ENCODE results near the gene CASK. TPM values are rescaled to one million over a fixed set of nuclear protein-coding genes. Genes with fewer than 3 reads are reported as not detected.
"Not testable (repeated sequence)": the region's sequence is repeated elsewhere in the genome, so short reads cannot be mapped to it uniquely, and the experiment has no call there.

The CASK gene
- total RNA-seq, 2 donors from 2014 or later, result 35.6 to 95.6 TPM

DNA sequence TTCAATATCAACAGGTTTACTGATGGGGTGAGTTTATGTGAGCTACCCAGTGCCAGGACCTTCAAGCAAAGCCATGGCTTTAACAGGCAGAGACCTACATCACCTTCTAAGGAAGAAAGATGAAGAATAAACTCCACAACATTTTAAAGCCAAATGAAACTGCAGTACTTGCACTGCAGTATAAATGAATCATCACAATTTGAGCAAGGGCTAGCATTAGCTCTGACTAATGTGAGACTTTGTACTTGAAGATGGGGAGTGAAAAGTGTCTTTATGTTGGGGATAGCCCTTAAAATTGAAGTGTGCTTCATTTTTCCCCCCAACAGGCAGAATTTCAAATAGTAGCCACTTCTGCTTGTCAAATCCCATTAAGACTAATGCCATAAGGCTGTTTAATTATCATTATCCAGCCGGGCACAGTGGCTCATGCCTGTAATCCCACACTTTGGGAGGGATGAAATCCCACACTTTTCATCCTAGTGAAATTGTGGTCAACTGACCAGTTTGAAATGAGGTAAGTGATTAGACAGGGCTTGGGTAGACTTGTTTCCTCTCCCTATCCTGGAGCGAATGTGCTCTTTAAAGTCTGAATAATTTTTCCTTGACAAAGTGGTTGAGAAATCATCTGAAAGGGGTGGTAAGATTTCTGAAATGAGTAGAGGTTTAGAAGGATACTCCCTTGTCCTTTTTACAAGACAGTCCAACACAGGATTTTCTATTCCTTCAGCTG is 261.8 kb downstream of the CASK start:
- Mint-ChIP-seq H3K27ac (no peak overlapping the region), H3K4me1 (peaks cover 7% of the 10 kb centered on the region), H3K4me3 (no peak overlapping the region), H3K9me3 (no peaks in the 10 kb centered on the region), H3K36me3 (ENCODE audit: low read depth) (peaks cover 84% of the 10 kb centered on the region), H3K27me3 (no peaks in the 10 kb centered on the region)
- ATAC-seq (replicated peaks), result peak; percentile 40

DNA sequence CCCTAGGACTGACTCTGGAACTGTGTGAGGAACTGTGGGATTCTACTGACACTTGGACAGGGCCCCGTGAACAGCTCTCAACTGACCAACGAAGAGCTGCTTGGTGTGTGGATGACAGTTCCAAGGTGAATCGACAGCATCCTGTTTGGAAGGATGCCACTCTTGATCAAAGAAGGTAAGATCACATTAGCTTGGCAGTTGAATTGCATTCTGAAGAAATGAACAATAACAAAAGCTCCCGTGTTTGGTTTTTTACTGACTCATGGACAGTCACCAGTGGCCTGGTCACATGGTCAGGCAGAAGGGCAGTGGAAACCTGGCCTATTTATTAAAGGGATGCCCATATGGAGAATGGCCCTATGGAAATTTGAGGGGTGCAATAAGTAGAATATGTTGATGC is 267.7 kb downstream of the CASK start:
- ATAC-seq (replicated peaks), result no peak
- Mint-ChIP-seq H3K27ac (no peak overlapping the region), H3K9me3 (no peaks in the 10 kb centered on the region), H3K4me3 (no peak overlapping the region), H3K27me3 (no peaks in the 10 kb centered on the region), H3K36me3 (ENCODE audit: low read depth) (peaks cover 93% of the 10 kb centered on the region), H3K4me1 (no peaks in the 10 kb centered on the region)

DNA sequence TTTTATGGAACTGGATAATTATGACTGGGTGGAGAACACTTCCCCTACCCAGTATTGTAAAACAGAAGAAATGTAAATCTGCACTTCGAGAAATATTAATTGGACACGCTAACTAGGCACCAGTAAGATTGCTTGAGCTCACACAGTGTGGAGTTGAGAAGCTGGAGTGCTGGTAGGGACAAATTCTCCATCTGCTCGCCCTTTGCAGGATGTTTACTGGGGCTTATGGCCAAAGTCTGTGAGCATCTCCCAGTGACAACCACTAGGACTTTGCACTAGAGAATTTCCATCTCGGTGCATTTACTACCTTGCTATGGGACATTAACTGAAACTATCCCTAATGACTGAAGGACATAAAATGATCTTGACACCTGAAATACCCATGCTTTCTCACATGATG is 268.3 kb downstream of the CASK start:
- no peak for ATAC-seq (replicated peaks)
- no peak overlapping the region for H3K4me3 Mint-ChIP-seq
- H3K4me1 Mint-ChIP-seq, result no peaks in the 10 kb centered on the region
- no peaks in the 10 kb centered on the region for H3K27me3 Mint-ChIP-seq
- H3K27ac Mint-ChIP-seq, result no peak overlapping the region
- H3K9me3 Mint-ChIP-seq, result no peaks in the 10 kb centered on the region
- H3K36me3 Mint-ChIP-seq (ENCODE audit: low read depth), result peaks cover 95% of the 10 kb centered on the region

DNA sequence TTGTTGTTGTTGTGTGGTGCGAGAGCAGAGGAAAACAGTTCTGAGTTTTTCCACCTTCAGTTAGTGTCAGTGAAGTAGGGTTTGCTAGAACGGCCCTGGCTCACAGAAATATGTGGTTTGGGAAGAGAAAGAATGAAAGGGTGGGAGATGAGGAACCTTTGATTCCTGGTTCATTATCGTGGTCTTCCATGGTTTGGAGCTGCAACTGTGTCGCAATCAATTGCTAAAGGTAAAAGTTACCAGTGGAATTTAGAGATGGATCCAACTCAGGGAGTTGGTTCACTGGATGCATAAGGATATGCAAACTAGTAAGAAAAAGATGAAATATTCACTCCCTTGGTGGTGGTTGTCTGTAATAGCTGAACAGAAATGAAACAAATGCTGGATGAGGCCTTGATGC is 270.2 kb downstream of the CASK start:
- Mint-ChIP-seq H3K9me3 (peaks cover 5% of the 10 kb centered on the region), H3K27me3 (no peaks in the 10 kb centered on the region), H3K27ac (no peak overlapping the region), H3K4me3 (no peak overlapping the region), H3K4me1 (no peaks in the 10 kb centered on the region), H3K36me3 (ENCODE audit: low read depth) (peaks cover 95% of the 10 kb centered on the region)
- ATAC-seq (replicated peaks), result no peak

DNA sequence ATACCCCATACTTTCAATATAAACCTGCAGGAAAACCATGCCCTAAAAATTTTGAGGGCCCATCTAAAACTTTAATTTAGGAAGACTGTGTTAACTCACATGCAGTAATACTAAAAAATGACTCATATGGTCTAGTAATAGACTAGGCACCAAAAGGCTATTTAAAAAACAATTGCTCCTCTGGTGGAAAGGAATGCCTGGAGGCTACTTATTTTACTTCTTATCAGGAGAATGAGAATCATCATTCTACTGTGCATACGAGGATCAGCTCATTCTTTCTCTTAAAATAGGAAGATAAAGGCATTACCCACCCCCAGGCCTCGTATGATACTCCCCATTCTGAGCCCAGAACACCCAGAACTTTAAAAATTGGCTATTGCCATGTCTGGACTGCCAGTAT is 277.2 kb downstream of the CASK start:
- H3K4me1 Mint-ChIP-seq; H3K27ac Mint-ChIP-seq; ATAC-seq (replicated peaks); H3K27me3 Mint-ChIP-seq; H3K9me3 Mint-ChIP-seq; H3K4me3 Mint-ChIP-seq: not testable (repeated sequence)
- H3K36me3 Mint-ChIP-seq (ENCODE audit: low read depth), result peaks cover 60% of the 10 kb centered on the region

DNA sequence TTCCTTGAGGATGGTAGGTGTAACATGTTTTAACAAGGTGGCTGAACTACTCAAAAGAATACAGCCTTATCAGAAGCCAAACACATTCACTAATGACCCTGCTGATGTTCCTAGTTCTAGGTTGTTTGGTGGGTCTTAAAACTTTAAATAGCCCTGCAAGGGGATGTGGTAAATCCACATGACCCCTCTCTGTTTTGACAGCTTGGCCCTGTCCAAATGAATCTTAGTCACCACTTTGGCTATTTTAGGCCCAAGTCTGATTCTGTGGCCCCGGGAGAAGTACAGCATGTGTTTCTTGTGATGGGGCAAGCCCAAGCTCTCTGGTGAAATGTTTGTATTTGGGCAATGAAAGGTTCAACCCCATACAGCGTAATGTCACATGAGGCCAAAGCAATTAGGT is 289.1 kb downstream of the CASK start:
- no peaks in the 10 kb centered on the region for H3K4me1 Mint-ChIP-seq
- no peaks in the 10 kb centered on the region for H3K9me3 Mint-ChIP-seq
- H3K4me3 Mint-ChIP-seq, result no peak overlapping the region
- H3K27ac Mint-ChIP-seq, result no peak overlapping the region
- no peaks in the 10 kb centered on the region for H3K27me3 Mint-ChIP-seq
- ATAC-seq (replicated peaks), result no peak
- H3K36me3 Mint-ChIP-seq (ENCODE audit: low read depth), result peaks cover 30% of the 10 kb centered on the region

DNA sequence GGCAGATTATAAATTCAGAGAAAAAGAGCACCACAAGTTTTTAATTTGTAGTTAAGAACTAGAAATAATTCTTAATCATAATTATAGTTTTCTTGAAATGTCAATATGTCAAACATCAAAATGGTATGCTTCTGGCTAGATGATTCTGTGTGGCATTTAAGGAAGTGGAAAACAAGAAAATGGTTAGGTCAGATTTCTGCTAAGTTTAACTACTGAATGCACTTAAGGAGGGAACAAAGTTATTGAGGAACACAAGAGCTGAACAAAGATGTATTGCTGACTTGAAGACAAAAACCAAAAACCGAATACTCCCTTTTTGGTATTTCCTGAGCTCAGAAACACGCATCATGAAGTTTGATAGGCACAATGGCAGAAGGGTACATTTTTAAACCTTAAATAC is 293.3 kb downstream of the CASK start:
- ATAC-seq (replicated peaks), result no peak
- Mint-ChIP-seq H3K4me1 (no peaks in the 10 kb centered on the region), H3K4me3 (no peak overlapping the region), H3K9me3 (no peaks in the 10 kb centered on the region), H3K27ac (no peak overlapping the region), H3K27me3 (no peaks in the 10 kb centered on the region), H3K36me3 (ENCODE audit: low read depth) (peaks cover 27% of the 10 kb centered on the region)

DNA sequence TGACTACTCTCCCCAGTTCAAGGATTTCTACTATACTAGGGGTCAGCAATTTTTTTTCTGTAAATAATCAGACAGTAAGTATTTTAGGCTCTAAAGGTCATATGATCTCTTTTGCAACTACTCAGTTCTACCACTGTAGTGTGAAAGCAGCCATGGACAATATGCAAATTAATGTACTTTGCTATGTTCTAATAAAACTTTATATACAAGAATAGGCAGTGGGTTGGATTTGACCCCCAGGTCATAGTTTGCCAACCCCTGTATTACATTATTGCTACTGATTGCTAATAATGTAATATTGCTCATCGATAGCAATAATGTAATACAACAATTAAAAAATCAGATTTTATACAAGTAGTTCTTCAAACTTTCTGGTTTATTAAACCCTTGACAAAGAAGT is 293.8 kb downstream of the CASK start:
- H3K4me1 Mint-ChIP-seq, result no peaks in the 10 kb centered on the region
- H3K27me3 Mint-ChIP-seq, result no peaks in the 10 kb centered on the region
- H3K4me3 Mint-ChIP-seq, result no peak overlapping the region
- peaks cover 29% of the 10 kb centered on the region for H3K36me3 Mint-ChIP-seq (ENCODE audit: low read depth)
- H3K9me3 Mint-ChIP-seq, result no peaks in the 10 kb centered on the region
- no peak for ATAC-seq (replicated peaks)
- H3K27ac Mint-ChIP-seq, result no peak overlapping the region

DNA sequence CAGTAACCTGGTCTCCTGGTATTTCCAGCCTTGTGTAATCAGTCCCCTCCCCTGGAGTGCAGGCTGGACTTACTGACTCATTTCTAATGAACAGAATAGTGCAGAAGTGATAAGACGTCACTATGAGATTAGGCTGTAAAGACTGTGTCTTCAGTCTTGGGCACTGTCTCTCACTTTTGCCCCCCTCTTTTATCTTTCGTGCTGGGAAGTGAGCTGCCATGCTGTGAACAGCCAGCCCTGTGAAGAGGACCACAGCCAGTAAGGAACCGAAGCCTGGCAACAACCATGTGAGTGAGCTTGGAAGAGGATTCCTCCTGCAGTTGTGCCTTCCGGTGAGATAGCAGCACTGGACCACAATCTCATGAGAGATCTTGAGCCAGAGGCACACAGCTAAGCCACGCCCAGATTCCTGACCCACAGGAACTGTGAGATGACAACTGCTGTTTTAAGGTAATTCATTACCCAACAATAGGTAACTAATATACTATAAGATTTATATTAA is 302.1 kb downstream of the CASK start:
- Mint-ChIP-seq H3K9me3 (no peaks in the 10 kb centered on the region), H3K27me3 (no peaks in the 10 kb centered on the region), H3K4me1 (peaks cover 3% of the 10 kb centered on the region), H3K27ac (no peak overlapping the region), H3K36me3 (ENCODE audit: low read depth) (peaks cover 28% of the 10 kb centered on the region), H3K4me3 (no peak overlapping the region)
- no peak for ATAC-seq (replicated peaks)

DNA sequence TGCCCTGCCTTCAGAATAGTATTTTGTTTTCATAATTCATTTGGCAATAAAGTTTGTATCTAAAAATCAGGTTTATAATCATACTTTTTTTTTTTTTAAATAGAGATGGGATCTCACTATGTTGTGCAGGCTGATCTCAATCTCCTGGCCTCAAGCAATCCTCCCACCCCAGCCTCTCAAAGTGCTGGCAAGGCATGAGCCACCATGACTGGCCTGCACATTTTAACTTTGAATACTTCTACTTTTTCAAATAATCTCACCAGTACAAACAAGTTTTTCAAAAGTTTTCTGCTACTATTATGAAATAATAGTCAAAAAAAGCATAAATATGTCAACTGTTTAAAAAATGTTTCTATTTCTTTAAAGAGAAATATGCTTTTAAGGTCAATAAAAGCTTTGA is 304.1 kb downstream of the CASK start:
- no peaks in the 10 kb centered on the region for H3K27me3 Mint-ChIP-seq
- H3K27ac Mint-ChIP-seq, result no peak overlapping the region
- no peaks in the 10 kb centered on the region for H3K9me3 Mint-ChIP-seq
- H3K36me3 Mint-ChIP-seq (ENCODE audit: low read depth), result peaks cover 13% of the 10 kb centered on the region
- no peak overlapping the region for H3K4me3 Mint-ChIP-seq
- peaks cover 3% of the 10 kb centered on the region for H3K4me1 Mint-ChIP-seq
- no peak for ATAC-seq (replicated peaks)

DNA sequence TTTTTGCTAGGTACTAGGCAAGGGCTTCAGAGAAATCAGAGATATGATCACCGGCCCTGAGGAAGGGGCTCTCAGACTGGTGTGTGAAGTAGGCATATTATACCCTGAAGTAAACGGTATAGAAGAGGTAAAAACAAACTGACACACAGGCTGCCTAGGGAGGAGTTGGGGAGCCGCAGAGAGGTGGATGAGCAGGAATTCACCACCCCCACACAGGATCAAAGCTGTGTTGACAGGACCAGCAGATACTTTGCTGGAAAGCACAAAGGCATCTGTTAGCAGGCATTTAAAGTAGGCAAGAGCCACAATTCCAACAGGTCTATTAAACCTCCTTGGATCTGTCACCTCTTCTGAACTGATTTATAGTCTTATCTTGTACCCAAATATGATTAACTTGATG is 306.4 kb downstream of the CASK start:
- H3K9me3 Mint-ChIP-seq, result no peaks in the 10 kb centered on the region
- H3K27me3 Mint-ChIP-seq, result no peaks in the 10 kb centered on the region
- peaks cover 7% of the 10 kb centered on the region for H3K36me3 Mint-ChIP-seq (ENCODE audit: low read depth)
- no peak for ATAC-seq (replicated peaks)
- peaks cover 3% of the 10 kb centered on the region for H3K4me1 Mint-ChIP-seq
- H3K27ac Mint-ChIP-seq, result no peak overlapping the region
- no peak overlapping the region for H3K4me3 Mint-ChIP-seq

DNA sequence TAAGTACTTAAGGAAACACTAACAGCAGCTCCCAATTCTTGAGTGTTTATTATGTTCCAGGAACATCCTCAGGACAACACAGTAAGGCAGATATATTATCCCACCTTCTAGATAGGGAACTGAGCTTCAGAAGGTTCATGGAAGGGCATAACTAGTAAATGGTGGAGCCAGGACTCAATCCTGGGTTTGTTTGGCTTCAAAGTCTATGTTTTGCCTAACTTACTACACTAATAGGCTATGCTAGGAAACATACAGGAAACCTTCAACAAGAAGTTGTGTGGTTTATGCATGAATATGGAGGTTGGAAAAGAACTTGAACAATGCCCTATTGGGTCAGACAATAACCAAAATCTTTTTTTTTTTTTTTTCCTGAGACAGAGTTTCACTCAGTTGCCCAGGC is 307.1 kb downstream of the CASK start:
- peaks cover 3% of the 10 kb centered on the region for H3K4me1 Mint-ChIP-seq
- no peaks in the 10 kb centered on the region for H3K27me3 Mint-ChIP-seq
- no peak for ATAC-seq (replicated peaks)
- no peak overlapping the region for H3K27ac Mint-ChIP-seq
- peaks cover 7% of the 10 kb centered on the region for H3K36me3 Mint-ChIP-seq (ENCODE audit: low read depth)
- H3K4me3 Mint-ChIP-seq, result no peak overlapping the region
- H3K9me3 Mint-ChIP-seq, result no peaks in the 10 kb centered on the region

DNA sequence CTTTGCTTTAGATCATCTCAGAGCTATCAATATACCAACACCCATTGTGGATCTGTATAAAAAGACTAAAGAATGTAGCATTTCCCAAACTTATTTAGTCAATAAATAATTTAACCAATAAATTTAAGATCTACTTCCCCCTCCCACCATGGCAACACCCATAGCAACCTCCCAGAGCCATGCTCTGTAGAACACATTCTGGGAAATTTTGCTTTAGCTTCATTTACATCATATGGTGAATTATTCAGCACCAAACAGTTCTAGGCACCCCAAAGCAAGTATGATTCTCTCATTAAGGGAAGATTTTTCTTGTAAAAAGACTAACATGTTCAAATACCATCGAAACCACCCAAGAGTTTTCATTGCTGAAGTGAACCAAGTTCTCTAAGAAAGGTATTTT is 315.1 kb downstream of the CASK start:
- H3K4me3 Mint-ChIP-seq, result no peak overlapping the region
- ATAC-seq (replicated peaks), result no peak
- no peak overlapping the region for H3K27ac Mint-ChIP-seq
- H3K9me3 Mint-ChIP-seq, result no peaks in the 10 kb centered on the region
- H3K4me1 Mint-ChIP-seq, result no peaks in the 10 kb centered on the region
- H3K27me3 Mint-ChIP-seq, result no peaks in the 10 kb centered on the region
- H3K36me3 Mint-ChIP-seq (ENCODE audit: low read depth), result peaks cover 33% of the 10 kb centered on the region

DNA sequence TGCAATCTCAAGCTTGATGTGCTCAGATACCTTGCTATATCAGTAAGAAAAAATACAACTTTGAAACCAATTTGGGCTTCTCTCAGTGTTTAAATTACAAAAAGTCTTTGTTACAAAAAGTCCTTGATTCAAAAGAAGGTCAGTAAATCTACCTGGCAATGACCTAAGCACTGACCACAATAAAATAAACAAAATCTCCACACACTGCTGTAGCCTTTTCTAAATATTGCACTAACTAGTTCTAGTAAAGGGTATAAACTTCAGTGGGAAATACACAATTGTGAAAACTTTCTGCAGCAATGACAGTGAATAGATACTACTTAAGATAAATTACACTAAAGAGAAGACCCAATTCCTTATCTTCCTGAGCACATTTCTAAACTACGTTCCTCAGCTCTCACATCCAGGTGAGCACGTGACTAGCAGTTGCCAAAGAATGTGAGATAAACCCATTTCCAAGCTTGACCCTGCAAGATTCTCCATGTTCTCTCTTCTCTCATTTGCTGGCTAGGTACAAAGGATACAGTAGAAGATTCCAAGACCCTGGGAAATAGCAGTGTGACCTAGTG is 316.0 kb downstream of the CASK start:
- no peak overlapping the region for H3K27ac Mint-ChIP-seq
- H3K27me3 Mint-ChIP-seq, result no peaks in the 10 kb centered on the region
- H3K4me3 Mint-ChIP-seq, result no peak overlapping the region
- H3K4me1 Mint-ChIP-seq, result no peaks in the 10 kb centered on the region
- no peaks in the 10 kb centered on the region for H3K9me3 Mint-ChIP-seq
- H3K36me3 Mint-ChIP-seq (ENCODE audit: low read depth), result peaks cover 33% of the 10 kb centered on the region
- ATAC-seq (replicated peaks), result no peak

DNA sequence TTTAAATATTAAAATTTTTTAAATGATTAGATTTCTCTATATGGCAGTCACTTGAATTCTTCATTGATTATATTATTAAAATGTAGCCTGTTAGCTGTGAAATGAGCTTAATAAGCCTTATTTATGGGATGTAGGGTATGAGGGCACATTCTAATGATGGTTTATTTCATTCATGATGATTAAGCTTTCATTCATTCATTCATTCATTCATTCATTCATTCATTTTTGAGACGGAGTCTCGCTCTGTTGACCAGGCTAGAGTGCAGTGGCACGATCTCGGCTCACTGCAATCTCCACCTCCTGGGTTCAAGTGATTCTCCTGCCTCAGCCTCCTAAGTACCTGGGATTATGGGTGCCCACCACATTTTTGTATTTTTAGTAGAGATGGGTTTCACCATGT is 317.3 kb downstream of the CASK start:
- ATAC-seq (replicated peaks); H3K27me3 Mint-ChIP-seq; H3K4me1 Mint-ChIP-seq; H3K27ac Mint-ChIP-seq; H3K9me3 Mint-ChIP-seq; H3K4me3 Mint-ChIP-seq: not testable (repeated sequence)
- peaks cover 33% of the 10 kb centered on the region for H3K36me3 Mint-ChIP-seq (ENCODE audit: low read depth)

Measured in activated T-helper 17 cell treated with anti-CD3 and anti-CD28 coated beads, Interleukin-2, amount 50 U/mL, for 72 hours (primary cell).